ENCODE measurements around the gene SGCD.

DNA sequence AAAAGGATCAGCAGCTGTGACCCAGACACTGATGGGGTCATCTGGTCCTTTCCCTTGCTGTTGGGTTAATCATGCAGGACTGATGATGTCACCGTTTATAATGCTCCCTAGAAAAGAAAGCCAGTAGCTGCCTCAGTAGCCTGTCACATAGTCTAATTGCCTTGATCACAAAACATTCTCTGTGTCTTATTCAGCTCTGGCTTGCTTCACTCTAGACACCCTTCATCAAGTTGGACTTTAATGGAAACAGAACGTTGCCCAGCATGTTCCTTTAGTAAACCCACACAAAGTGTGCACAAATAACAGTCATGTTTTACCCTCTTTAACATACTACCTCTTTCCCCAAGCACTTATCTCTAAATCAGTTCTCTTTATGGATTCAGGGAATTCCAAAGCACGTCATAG, 170.8 kb downstream of the SGCD start:
- TF ChIP-seq, protein P1, sequence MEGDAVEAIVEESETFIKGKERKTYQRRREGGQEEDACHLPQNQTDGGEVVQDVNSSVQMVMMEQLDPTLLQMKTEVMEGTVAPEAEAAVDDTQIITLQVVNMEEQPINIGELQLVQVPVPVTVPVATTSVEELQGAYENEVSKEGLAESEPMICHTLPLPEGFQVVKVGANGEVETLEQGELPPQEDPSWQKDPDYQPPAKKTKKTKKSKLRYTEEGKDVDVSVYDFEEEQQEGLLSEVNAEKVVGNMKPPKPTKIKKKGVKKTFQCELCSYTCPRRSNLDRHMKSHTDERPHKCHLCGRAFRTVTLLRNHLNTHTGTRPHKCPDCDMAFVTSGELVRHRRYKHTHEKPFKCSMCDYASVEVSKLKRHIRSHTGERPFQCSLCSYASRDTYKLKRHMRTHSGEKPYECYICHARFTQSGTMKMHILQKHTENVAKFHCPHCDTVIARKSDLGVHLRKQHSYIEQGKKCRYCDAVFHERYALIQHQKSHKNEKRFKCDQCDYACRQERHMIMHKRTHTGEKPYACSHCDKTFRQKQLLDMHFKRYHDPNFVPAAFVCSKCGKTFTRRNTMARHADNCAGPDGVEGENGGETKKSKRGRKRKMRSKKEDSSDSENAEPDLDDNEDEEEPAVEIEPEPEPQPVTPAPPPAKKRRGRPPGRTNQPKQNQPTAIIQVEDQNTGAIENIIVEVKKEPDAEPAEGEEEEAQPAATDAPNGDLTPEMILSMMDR (IDR thresholded peaks at IDR 0.05) = no peak
- TF ChIP-seq POLR2A (IDR thresholded peaks at IDR 0.05) = no peak
